LNCAP (cell line): Measurements from ENCODE around the gene FAT1.

ENCODE experiments used
- TF ChIP-seq, protein P1 (sequence below): fragments of 450-650 bp; IDR thresholded peaks from 2 replicates; pipeline ENCODE4 v1.5.1; 2017; ENCODE audit warnings: mild to moderate bottlenecking

The FAT1 gene

DNA sequence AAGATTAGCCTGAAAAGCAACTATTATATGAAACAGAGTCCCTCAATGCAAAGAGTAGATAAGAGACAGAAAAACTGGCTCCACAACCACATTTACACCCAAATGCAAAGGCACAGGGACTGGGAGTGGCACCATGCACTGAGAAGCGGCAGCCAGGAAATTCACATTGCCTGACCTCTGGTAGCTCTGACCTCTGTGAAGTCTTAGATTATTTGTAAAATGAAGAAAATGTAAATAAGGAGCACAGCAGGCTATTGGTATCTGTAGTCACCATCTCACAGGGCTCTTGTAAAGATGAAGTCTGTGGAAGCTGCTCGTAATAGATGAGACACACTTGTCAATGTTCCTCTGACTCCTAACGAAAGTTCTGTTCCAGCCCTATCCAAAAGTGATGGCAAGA lies 69.7 kb downstream of the FAT1 start:
- TF ChIP-seq, protein P1, sequence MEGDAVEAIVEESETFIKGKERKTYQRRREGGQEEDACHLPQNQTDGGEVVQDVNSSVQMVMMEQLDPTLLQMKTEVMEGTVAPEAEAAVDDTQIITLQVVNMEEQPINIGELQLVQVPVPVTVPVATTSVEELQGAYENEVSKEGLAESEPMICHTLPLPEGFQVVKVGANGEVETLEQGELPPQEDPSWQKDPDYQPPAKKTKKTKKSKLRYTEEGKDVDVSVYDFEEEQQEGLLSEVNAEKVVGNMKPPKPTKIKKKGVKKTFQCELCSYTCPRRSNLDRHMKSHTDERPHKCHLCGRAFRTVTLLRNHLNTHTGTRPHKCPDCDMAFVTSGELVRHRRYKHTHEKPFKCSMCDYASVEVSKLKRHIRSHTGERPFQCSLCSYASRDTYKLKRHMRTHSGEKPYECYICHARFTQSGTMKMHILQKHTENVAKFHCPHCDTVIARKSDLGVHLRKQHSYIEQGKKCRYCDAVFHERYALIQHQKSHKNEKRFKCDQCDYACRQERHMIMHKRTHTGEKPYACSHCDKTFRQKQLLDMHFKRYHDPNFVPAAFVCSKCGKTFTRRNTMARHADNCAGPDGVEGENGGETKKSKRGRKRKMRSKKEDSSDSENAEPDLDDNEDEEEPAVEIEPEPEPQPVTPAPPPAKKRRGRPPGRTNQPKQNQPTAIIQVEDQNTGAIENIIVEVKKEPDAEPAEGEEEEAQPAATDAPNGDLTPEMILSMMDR, result no peak

DNA sequence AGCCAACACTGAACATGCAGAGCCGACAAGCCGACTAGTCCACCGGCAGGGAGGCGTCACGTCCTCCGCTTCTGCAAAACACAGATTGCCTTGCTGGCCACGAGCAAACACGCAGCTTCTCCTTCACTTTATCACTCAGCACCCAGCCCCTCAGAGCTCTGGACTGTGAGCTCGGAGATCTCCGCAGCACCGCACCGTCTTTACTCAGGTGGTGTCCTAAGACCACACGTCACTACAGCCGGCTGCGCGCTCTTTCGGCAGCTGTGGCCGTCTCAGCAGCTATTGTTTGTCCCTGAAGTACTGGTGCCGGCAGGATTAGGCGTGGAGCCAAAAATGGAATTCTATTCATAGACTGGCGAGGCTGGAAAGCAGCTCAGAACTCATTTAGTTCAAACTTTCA lies 72.0 kb downstream of the FAT1 start:
- TF ChIP-seq, protein P1, result no peak

DNA sequence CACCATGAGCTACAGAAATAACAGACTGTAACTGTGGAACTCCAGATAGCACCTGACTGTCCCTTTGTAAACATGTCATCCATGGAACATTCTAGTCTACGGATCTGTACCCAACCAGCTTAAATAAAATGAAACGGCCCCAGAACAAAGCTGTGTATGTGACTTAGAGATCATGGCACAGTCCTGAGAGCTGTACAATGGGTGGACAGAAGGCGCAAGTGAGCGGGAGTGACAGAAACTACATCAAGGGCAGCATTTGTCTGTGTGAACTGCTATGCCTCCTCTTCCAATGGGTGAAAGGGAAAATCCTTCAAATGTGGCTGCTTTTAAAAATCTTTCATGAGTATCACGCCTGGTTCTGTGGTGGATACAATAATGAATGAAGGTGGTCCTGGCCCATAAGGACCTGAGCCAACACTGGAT lies 72.5 kb downstream of the FAT1 start:
- TF ChIP-seq, protein P1, result no peak

DNA sequence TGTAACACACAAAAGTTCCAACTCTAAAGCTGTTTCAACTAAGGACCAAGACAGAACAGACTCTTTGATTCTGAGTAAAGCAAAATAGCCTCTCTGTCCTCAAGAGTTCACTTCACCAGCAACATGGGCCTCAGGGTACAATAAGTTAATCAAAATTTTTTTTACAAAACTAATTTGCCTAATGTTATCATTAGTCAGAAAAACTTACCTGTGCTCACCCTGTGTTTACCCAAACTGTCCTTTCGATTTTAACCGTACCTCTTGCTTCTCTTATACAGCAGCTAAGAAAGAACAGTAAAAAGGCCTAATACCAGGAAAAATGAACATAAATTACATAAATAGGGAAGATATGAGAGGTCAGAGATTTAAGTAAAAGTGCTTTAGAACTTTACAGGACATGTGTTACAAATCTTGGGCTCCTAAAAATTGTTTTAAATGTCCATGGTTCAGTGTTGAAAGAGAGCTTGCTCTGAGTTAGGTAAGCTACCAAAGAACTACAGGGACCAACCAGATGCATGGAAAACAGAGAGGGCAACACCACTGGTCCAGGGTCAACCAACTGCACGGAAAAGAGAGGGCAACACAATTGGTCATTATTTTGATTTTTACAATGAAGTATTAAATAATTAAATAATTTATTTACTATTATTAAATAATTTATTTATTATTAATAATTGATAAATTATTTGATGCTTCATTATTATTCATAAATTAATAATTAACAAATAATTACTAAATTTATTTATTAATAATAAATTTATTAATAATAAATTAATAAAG lies 73.1 kb downstream of the FAT1 start:
- TF ChIP-seq, protein P1, result no peak

DNA sequence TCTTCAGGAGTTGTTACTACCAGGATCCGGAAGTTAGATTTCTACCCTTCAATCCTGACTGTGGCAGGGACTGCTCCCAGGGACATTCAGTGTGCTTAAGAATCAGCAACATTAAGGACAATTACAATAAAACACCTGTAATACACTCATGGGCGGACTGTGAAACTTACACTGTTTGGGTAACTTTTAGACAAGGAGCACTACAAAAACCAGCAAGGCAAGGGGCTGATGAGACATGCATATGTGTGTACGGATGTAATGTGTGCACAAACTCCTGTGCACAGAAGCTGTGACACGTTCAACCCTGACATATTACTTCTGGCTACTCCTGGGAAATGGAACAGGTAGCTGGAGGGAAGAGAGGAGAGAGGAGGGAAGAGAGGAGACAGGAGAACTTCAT lies 75.8 kb downstream of the FAT1 start:
- TF ChIP-seq, protein P1, result no peak

DNA sequence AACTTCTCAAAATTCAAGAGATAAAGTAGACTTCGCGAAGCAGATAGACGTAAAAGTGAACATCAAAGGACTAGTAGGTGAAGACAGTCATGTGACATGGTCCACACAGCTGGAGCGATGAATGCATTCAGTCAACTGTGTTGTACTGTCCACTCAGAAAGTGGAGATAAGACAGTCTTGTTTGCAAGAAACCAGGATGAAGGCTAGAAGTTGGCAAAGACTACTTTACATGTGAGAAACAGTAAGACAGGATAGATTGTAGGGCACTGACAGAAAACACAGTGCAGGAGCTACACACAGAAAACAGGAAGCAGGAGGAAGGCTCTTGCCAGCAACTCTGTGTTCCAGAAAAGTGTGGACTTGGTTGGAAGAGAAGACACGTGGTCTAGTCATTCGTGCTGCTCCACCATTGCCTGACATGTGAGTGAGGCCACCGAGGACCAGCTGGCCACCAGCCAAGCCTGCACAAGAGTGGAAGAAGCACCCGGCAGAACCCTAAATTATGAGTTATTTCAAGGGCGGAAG lies 78.9 kb downstream of the FAT1 start:
- TF ChIP-seq, protein P1, result no peak

DNA sequence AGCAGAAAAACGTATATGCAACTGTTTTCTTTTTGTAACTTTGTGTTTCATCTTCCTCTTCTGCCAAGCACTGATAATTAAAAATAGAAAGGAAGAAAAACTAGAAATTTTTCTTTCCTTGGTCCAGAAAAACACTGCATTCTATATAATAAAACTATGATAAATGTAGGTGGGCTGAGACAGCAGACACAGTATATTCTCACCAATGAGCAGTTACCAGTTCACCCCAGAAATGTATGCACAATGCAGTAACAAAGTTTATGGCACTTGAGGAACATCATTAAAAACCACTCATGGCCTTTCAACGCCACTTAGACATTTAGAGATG lies 79.4 kb downstream of the FAT1 start:
- TF ChIP-seq, protein P1, result no peak
